GM12872 (cell line): ENCODE results near the gene GATA5.

Source experiments
- CTCF ChIP-seq: IDR thresholded peaks from 3 replicates; pipeline ENCODE4 v1.5.1; 2011; ENCODE audit warnings: low read depth, mild to moderate bottlenecking, low read length, moderate library complexity; ENCODE audit not compliant: insufficient read depth

GATA5 gene, protein sequence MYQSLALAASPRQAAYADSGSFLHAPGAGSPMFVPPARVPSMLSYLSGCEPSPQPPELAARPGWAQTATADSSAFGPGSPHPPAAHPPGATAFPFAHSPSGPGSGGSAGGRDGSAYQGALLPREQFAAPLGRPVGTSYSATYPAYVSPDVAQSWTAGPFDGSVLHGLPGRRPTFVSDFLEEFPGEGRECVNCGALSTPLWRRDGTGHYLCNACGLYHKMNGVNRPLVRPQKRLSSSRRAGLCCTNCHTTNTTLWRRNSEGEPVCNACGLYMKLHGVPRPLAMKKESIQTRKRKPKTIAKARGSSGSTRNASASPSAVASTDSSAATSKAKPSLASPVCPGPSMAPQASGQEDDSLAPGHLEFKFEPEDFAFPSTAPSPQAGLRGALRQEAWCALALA

DNA sequence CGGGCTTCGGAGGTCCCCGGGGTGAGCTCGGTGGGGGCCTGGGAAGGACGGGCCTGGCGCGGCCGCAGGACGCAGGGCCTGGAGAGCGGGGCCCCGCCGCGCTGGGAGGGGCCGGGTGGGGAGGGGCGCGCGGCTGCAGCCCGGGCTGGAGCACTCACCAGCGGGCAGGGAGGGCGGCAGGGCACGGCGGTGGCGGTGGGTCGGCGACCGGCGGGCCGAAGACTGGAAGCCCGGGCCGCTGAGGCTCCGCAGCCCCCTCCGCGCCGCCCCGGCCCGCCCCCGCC is at the start of gene GATA5:
Gene GATA5, minus strand, starts transcription at position 224 of the 284 bp plus-strand sequence. CDS start 474 bp downstream, outside the sequence.
- TF ChIP-seq CTCF: no peak

DNA sequence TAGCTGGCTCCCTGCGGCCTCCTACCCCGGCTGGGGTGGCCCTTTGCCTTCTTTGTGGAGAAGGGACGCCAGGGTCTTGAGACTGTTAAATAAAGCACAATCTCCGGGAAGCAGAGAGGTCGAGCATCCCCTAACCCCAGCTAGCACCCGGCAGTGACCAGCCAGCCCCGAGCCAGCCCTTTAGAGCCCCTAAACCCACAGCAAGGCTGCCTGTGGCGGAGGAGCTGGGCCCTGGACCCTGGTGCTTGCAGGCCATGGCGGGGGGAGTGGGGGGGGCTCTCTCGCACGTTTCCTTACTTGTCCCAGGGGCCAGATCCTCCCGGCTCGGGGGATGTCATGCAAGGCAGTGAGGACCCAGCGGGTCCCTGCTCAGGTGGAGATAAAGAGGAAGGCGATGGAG is 49.2 kb upstream of the GATA5 start:
- TF ChIP-seq CTCF: no peak

DNA sequence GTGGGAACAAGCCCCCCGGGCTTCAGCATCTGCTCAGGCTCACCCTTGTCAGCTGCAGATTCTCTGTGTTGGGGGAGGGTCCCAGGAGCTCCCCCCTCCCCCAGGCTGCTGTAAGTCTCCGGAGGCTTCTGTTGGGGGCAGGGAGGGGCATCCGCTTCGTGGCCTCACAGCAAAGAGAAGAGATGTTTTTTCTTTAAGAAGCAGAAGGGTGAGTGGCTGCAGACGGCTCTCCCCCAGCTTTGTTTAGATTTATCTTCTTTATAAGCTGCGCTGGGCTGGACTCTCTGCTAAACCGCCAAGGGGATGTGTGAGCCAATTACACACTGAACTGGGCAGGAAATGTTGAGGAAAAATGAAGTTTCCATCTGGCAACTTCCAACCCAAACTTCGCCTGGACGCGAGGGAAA is 48.7 kb upstream of the GATA5 start:
- no peak for TF ChIP-seq CTCF

DNA sequence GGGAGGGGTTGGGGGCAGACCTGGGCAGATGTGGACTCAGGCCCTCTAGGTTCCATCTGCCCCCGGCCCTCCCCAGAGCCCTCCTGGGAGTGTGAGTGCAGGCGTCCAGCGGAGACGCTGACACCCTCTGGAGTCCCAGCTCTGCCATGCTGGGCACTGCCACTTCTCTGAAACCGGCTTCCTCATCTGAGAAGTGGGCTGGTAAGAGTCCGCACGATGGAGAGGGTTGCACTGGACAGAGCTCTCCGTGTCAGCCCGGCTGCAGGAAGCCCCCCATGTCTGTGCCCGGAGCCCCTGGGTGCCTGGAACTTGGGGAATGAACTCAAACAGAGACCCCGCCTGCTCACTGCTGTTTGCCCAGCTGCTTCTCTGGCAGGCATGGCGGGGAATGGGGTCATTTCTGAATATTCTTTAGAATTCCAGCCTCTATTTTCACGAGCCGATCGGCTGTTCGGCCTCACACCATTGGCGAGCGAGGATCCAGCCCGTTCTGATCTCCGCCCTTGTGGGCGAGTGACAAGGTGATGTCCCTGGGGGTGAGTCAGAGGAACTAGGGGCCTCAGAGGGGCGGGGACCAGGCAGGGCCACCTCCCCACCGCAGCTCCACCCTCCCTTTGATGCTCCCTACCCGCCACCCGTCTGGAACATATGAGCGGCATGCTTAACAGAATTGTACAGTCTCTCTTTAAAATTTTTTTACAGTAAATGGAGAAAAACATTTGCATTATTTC is 47.8 kb upstream of the GATA5 start:
- TF ChIP-seq CTCF: no peak

DNA sequence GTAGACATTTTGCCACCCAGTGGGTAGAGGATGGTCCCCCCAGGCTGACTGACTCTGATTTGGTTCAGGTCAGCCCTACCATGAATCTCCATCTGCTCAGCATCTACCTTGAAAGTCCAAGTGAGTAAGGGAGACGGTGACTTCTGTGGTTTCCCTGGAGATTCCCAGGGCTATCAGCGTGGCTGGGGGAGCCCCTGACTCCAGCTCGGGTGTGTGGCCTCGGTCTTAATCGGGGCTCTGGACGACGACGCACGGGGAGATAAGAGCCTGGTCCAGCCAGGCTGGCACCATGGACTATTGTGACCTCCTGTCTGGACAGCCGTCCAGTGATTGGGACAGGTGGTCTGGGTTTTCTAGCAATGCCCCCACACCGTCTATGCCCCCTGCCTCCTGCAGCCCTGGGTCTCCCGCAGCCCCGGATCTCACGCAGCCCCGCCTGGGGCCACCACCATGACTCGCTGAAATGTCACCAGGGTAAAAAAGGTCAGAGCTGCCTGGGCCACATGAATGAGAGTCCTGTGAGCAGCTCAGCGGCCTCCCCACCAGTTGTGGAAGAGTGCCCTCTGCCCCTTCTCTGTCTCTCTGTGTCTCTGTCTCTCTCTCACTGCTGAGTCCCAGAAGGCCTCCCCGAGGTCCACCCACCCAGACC is 47.1 kb upstream of the GATA5 start:
- TF ChIP-seq CTCF: no peak

DNA sequence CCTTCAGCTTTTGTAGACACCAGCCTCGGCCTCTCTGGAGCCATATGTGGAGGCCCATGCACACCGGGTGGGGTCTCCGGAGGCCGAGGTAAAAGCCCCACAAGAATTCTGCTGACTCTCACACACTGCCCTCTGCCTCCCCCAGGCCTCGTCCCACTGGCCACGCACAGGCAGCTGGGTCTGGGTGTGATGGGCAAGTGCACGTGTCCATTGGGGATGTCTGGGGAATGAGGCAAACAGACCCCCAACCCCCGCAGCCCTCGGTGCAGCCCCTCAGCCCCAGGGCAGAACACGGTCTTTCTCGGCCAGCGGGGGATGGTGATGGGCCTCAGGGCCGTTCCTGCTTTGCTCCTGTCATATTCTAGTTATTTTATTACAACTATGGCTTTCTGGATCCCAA is 44.0 kb upstream of the GATA5 start:
- TF ChIP-seq CTCF: no peak

DNA sequence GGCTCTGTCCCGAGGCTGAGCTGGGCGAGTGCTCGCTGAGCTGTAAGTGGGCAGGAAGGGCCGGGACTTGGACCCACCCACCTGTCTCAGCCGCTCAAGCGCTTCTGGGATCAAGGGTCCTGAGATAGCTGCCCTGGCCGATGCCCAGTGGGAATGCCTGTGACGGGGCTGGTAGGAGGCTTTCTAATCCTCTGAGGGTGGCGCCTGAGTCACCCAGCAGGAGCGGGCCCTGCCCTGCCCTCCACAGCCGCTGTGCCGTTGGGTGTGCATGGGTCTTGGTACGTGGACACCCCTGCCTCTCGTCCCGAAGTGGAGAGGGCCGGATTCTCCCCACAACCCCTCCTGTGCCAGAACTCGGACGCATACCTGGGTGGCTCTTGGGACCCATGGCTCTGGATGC is 43.1 kb upstream of the GATA5 start:
- no peak for TF ChIP-seq CTCF
